GM12878 (cell line): Measurements from ENCODE around the gene SEC16A. TPM values are rescaled to one million over a fixed set of nuclear protein-coding genes. Genes with fewer than 3 reads are reported as not detected.
A peak's percentile ranks its signal among the peaks of the same experiment; 100 is the strongest.

Source experiments
- ATAC-seq: fragments of 200-7000 bp; cut with Tn5 transposase; 3 replicates; pipeline ENCODE4 v1.9.1; 2020; ENCODE audit warnings: mild to moderate bottlenecking, moderate library complexity
- BruUV-seq: library from RNA; stranded (reverse); fragments of 400-500 nt; replicated peaks from 2 replicates; lab custom pipeline; 2021; lab: Mats Ljungman, UMichigan
- CTCF ChIA-PET: fragments of 300-600 bp; sonication (Branson Sonifier 250); formaldehyde crosslinking; extraction: SDS; loops from one replicate; lab custom pipeline; 2021; ENCODE audit warnings: inconsistent platforms; lab: Yijun Ruan, JAX
- POLR2A ChIA-PET: fragments of 350-600 bp; formaldehyde crosslinking; extraction: SDS; loops from one replicate; lab custom pipeline; 2021; ENCODE audit warnings: inconsistent platforms; lab: Charles Lee
- RAD21 ChIA-PET: fragments of 300-600 bp; sonication (Branson Sonifier 250); formaldehyde crosslinking; loops from one replicate; lab custom pipeline; 2023; ENCODE audit warnings: antibody characterized with exemption; ENCODE audit not compliant: unreplicated experiment; lab: Charles Lee
- SMC1A ChIA-PET: fragments of 300-600 bp; sonication (Branson Sonifier 250); formaldehyde crosslinking; loops from one replicate; lab custom pipeline; 2023; ENCODE audit not compliant: unreplicated experiment, uncharacterized antibody; lab: Charles Lee
- DNase-seq: peaks from one replicate; pipeline ENCODE4 v3.0.0-alpha.2; 2011; ENCODE audit warnings: low read depth, low spot score
- FAIRE-seq: peaks from 3 replicates; lab custom pipeline; 2011; peaks lifted over from hg19 to GRCh38; lab: Jason Lieb, UNC
- H2AFZ ChIP-seq: 2 replicates; pipeline ENCODE4 v1.6.0; 2011; ENCODE audit warnings: low read depth, low read length, control low read depth; ENCODE audit not compliant: control insufficient read depth
- H3K27ac ChIP-seq: 2 replicates; pipeline ENCODE4 v1.5.1; 2011; ENCODE audit warnings: control low read depth; ENCODE audit not compliant: control insufficient read depth, insufficient read depth
- H3K27me3 ChIP-seq, 2 experiments: replicated peaks in 1 of 2; 2 replicates each; pipeline versions ENCODE4 v1.6.0 to v1.6.1; 2011; ENCODE audit warnings: low read length in 1 of 2; ENCODE audit not compliant: control insufficient read depth in 2 of 2, insufficient read depth in 2 of 2
- H3K36me3 ChIP-seq, 2 experiments: 2 replicates each; pipeline ENCODE4 v1.5.1; 2011; ENCODE audit warnings: low read length in 1 of 2; ENCODE audit not compliant: control insufficient read depth in 2 of 2, insufficient read depth in 2 of 2
- H3K4me1 ChIP-seq: 2 replicates; pipeline ENCODE4 v1.6.1; 2011; ENCODE audit warnings: mild to moderate bottlenecking, low read length, moderate library complexity, mixed read lengths; ENCODE audit not compliant: control insufficient read depth, insufficient read depth
- H3K4me2 ChIP-seq: 2 replicates; pipeline ENCODE4 v1.6.0; 2011; ENCODE audit warnings: control low read depth; ENCODE audit not compliant: control insufficient read depth, insufficient read depth
- H3K4me3 ChIP-seq: fragments of 200-600 bp; sonication (generic); 2 replicates; pipeline ENCODE4 v1.5.1; 2016
- H3K79me2 ChIP-seq: 2 replicates; pipeline ENCODE4 v1.6.0; 2011; ENCODE audit warnings: low read length; ENCODE audit not compliant: control insufficient read depth, insufficient read depth
- H3K9ac ChIP-seq: 2 replicates; pipeline ENCODE4 v1.8.0; 2011; ENCODE audit warnings: low read length, control low read depth, mixed read lengths; ENCODE audit not compliant: control insufficient read depth, insufficient read depth
- H3K9me3 ChIP-seq: replicated peaks from 3 replicates; pipeline ENCODE4 v1.5.1; 2011; ENCODE audit warnings: mild to moderate bottlenecking, low read length; ENCODE audit not compliant: control insufficient read depth, insufficient read depth
- H4K20me1 ChIP-seq: 2 replicates; pipeline ENCODE4 v1.6.0; 2011; ENCODE audit not compliant: control insufficient read depth, insufficient read depth
- CEBPB ChIP-seq, 2 experiments: fragments of 150-350 bp in 1 of 2; IDR thresholded peaks; 2 replicates each; pipeline ENCODE4 v1.6.1; 2012 to 2014; ENCODE audit warnings: low read depth in 2 of 2, low read length in 2 of 2, borderline replicate concordance in 1 of 2, inconsistent platforms in 1 of 2
- CUX1 ChIP-seq: IDR thresholded peaks from 2 replicates; pipeline ENCODE4 v1.6.1; 2012; ENCODE audit warnings: improper control_type of control experiment, low read depth, low read length; ENCODE audit not compliant: insufficient replicate concordance
- E2F4 ChIP-seq: IDR thresholded peaks from 2 replicates; pipeline ENCODE4 v1.6.1; 2012; ENCODE audit warnings: low read depth, low read length, improper control_type of control experiment
- IKZF1 ChIP-seq: fragments of 450-650 bp; conservative IDR thresholded peaks from 2 replicates; pipeline ENCODE4 v1.6.1; 2017; ENCODE audit warnings: antibody characterized with exemption, mild to moderate bottlenecking
- MAX ChIP-seq: IDR thresholded peaks from 2 replicates; pipeline ENCODE4 v1.6.1; 2012; ENCODE audit warnings: low read depth, low read length, improper control_type of control experiment
- MYB ChIP-seq: fragments of 150-350 bp; IDR thresholded peaks from 2 replicates; pipeline ENCODE4 v1.6.1; 2014; ENCODE audit warnings: mild to moderate bottlenecking, low read depth, low read length, borderline replicate concordance
- NFYB ChIP-seq: IDR thresholded peaks from 2 replicates; pipeline ENCODE4 v1.6.1; 2011; ENCODE audit warnings: low read depth, mild to moderate bottlenecking, low read length, improper control_type of control experiment, moderate library complexity; ENCODE audit not compliant: insufficient read depth
- NR2C2 ChIP-seq: IDR thresholded peaks from 2 replicates; pipeline ENCODE4 v1.6.1; 2011; ENCODE audit warnings: borderline replicate concordance, low read depth; ENCODE audit not compliant: control insufficient read depth, insufficient read length
- POLR2A ChIP-seq: IDR thresholded peaks from 2 replicates; pipeline ENCODE4 v1.6.1; 2011; ENCODE audit warnings: low read depth, mild to moderate bottlenecking, low read length
- POLR2AphosphoS2 ChIP-seq: IDR thresholded peaks from 2 replicates; pipeline ENCODE4 v1.6.1; 2011; ENCODE audit warnings: low read depth, mild to moderate bottlenecking, low read length, improper control_type of control experiment, moderate library complexity
- SREBF1 ChIP-seq: IDR thresholded peaks from 2 replicates; pipeline ENCODE4 v1.6.1; 2012; ENCODE audit warnings: mild to moderate bottlenecking, low read length
- WGBS: methylation state at CpG from one replicate; pipeline ENCODE4 v1.1.6; 2016; ENCODE audit warnings: low lambda C conversion rate; ENCODE audit not compliant: insufficient replicate concordance, insufficient coverage; ENCODE audit errors: missing lambda C conversion rate; 5-methylcytosine and 5-hydroxymethylcytosine counted together
- in situ Hi-C: fragments of 300-500 bp; cut with MboI; formaldehyde crosslinking; loops from 9 replicates; pipeline ENCODE4 v1.14.3; 2018; ENCODE audit warnings: mixed read lengths
- intact Hi-C: fragments of 100-400 bp; cut with micrococcal nuclease; formaldehyde crosslinking; loops from one replicate; pipeline ENCODE4 v1.14.2; 2022; ENCODE audit not compliant: unreplicated experiment
- polyA plus RNA-seq, 11 experiments: library from polyadenylated mRNA; depleted of rRNA in 4 of 11; unstranded in 6 of 11; stranded (reverse) in 5 of 11; fragments of >200 nt; fragmentation: Nextera tagmentation in 4 of 11; fragmentation: Illumina TruSeq in 1 of 11; extraction: Ambion mirVana in 4 of 11; extraction: Trizol in 1 of 11; gene quantifications; 1 replicate in 1 of 11; 2 replicates in 10 of 11; pipeline versions ENCODE4 v1.2.1 to v1.2.3, GENCODE V29; 2011 to 2016; ENCODE audit warnings: inconsistent platforms in 2 of 11, missing spikeins in 2 of 11, low read depth in 1 of 11
- total RNA-seq, 4 experiments: library from RNA; depleted of rRNA in 3 of 4; stranded (reverse); fragments of >200 nt in 3 of 4; fragmentation: Illumina TruSeq in 1 of 4; extraction: Trizol in 1 of 4; gene quantifications; 2 replicates each; pipeline versions ENCODE4 v1.2.1 to v1.2.3, GENCODE V29; 2013 to 2021

Gene SEC16A
- total and polyA plus RNA-seq, 10 of the 15 experiments (the other 5 are each of a cell fraction or from before 2014, with no cell fraction given): 9.9 to 59.1 (median 21.7) TPM

- Histone ChIP-seq H3K4me1 (no peaks in the 10 kb centered on the region), H3K27ac (no peak overlapping the region), H3K4me3 (no peak overlapping the region), H4K20me1 (peaks cover 2% of the 10 kb centered on the region), H3K9me3 (no peaks in the 10 kb centered on the region), H3K9ac (no peak overlapping the region), H3K27me3 (no peaks in the 10 kb centered on the region), H3K4me2 (no peak overlapping the region), H3K36me3 (peaks cover 44 to 46% of the 10 kb centered on the region in 2 experiments), H2AFZ (no peak overlapping the region), H3K79me2 (peaks cover 9% of the 10 kb centered on the region)
- no TSS peak for BruUV-seq
- ChIA-PET SMC1A (no interaction called here), RAD21 (no interaction called here), CTCF (no interaction called here), POLR2A (no interaction called here)
- DNase-seq (no peak), ATAC-seq (no peak), FAIRE-seq (no peak)
- intact Hi-C loops: no loop called here
- no peak for TF ChIP-seq SREBF1
- peak; percentile 31; the same call in 1 of the 2 replicates for TF ChIP-seq POLR2AphosphoS2
- TF ChIP-seq MAX: no peak
- no peak for TF ChIP-seq NR2C2
- TF ChIP-seq IKZF1: no peak
- peak; percentile 45; the same call in 1 of the 2 replicates for TF ChIP-seq POLR2A
- in situ Hi-C loops: no loop called here
- 93% methylated on average over 27 of the region's 27 CpGs for WGBS
These were observed 8.7 kb downstream of the SEC16A start for GRCh38 chr9:136474021-136474640.

- over 99% methylated on average over 14 of the region's 14 CpGs for WGBS
- TF ChIP-seq NFYB (no peak), CUX1 (no peak), CEBPB (IDR thresholded peaks at IDR 0.05; ENCODE audit: borderline replicate concordance in 1 of 2, low read depth in 2 of 2, low read length in 2 of 2) (no peak), E2F4 (no peak), MYB (no peak)
These were observed 9.5 kb downstream of the SEC16A start for GRCh38 chr9:136473354-136473721.

More at GRCh38 chr9:136473354-136473721, 9.5 kb downstream of the SEC16A start:
- intact Hi-C loops: no loop called here
- ChIA-PET POLR2A (no interaction called here), SMC1A (no interaction called here), CTCF (no interaction called here), RAD21 (no interaction called here)
- H3K9ac ChIP-seq: no peak overlapping the region
- peaks cover 44 to 46% of the 10 kb centered on the region in 2 experiments for H3K36me3 ChIP-seq
- H3K4me2 ChIP-seq: no peak overlapping the region
- peaks cover 2% of the 10 kb centered on the region; the same call in 1 of the 2 replicates for H4K20me1 ChIP-seq
- in situ Hi-C loops: no loop called here
- ATAC-seq (no peak), DNase-seq (no peak), FAIRE-seq (no peak)
- no peaks in the 10 kb centered on the region for H3K4me1 ChIP-seq
- no peak overlapping the region for H3K27ac ChIP-seq
- H3K79me2 ChIP-seq: peaks cover 1% of the 10 kb centered on the region
- no TSS peak for BruUV-seq
- H3K4me3 ChIP-seq: no peak overlapping the region
- no peaks in the 10 kb centered on the region for H3K9me3 ChIP-seq
- no peak overlapping the region for H2AFZ ChIP-seq
- H3K27me3 ChIP-seq: no peaks in the 10 kb centered on the region
